A549 (cell line): ENCODE results near the gene TCF3.

ENCODE experiments used
- CHD4 ChIP-seq: fragments of 200-600 bp; sonication (generic); IDR thresholded peaks from 2 replicates; pipeline ENCODE4 v1.6.1; 2016; ENCODE audit warnings: antibody characterized with exemption, mild to moderate bottlenecking, borderline replicate concordance
- POLR2A ChIP-seq: IDR thresholded peaks from 2 replicates; pipeline ENCODE4 v1.6.1; 2012; ENCODE audit warnings: mild to moderate bottlenecking, low read length
- TF ChIP-seq, protein P1 (sequence below): fragments of >200 bp; sonication (Bioruptor Twin); formaldehyde crosslinking; IDR thresholded peaks from 3 replicates; pipeline ENCODE4 v1.5.1; 2016
- TF ChIP-seq, protein P2 (sequence below): fragments of 450-650 bp; IDR thresholded peaks from 2 replicates; pipeline ENCODE4 v1.6.1; 2014; ENCODE audit warnings: antibody characterized with exemption

DNA sequence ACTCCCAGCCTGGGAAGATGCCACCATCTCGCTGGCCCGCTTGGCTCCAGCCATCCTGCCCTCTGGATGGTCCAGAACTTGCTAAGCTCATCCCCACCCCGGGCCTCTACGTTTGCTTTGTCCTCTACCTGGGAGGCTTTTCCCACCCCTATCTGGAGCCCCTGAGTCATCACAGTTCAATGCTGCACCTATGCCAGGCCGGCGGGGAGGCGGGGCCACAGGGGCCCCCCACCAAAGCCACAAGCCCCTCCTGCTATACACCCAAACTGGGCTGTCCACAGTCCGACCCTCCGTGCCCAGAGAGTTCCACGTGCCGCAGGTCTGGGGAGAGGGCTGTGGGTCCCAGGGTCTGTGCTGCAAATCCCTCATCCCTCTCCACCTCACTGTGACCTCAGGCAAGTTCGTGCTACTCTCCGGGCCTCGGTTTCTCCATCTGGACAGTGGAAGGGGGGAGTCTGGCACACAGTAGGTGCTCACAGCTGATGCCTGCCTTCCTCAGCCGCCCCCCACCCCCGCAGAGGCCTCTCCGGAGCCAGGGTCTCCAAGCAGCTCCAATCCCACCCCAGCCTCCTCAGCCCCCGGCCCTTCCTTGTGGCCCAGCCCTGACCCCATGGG lies 1.9 kb upstream of the TCF3 start:
- TF ChIP-seq, protein P1, sequence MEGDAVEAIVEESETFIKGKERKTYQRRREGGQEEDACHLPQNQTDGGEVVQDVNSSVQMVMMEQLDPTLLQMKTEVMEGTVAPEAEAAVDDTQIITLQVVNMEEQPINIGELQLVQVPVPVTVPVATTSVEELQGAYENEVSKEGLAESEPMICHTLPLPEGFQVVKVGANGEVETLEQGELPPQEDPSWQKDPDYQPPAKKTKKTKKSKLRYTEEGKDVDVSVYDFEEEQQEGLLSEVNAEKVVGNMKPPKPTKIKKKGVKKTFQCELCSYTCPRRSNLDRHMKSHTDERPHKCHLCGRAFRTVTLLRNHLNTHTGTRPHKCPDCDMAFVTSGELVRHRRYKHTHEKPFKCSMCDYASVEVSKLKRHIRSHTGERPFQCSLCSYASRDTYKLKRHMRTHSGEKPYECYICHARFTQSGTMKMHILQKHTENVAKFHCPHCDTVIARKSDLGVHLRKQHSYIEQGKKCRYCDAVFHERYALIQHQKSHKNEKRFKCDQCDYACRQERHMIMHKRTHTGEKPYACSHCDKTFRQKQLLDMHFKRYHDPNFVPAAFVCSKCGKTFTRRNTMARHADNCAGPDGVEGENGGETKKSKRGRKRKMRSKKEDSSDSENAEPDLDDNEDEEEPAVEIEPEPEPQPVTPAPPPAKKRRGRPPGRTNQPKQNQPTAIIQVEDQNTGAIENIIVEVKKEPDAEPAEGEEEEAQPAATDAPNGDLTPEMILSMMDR, result no peak
- TF ChIP-seq CHD4 (no peak), POLR2A (no peak)
- TF ChIP-seq, protein P2, sequence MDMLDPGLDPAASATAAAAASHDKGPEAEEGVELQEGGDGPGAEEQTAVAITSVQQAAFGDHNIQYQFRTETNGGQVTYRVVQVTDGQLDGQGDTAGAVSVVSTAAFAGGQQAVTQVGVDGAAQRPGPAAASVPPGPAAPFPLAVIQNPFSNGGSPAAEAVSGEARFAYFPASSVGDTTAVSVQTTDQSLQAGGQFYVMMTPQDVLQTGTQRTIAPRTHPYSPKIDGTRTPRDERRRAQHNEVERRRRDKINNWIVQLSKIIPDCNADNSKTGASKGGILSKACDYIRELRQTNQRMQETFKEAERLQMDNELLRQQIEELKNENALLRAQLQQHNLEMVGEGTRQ, result no peak
